HCT116 (cell line): ENCODE data around the gene LTO1.

Source experiments
- CEBPB ChIP-seq: IDR thresholded peaks from 2 replicates; pipeline ENCODE4 v1.6.1; 2012; ENCODE audit warnings: low read depth
- CTCF ChIP-seq, 3 experiments: fragments of 200-600 bp in 1 of 3; sonication (generic) in 1 of 3; IDR thresholded peaks in 2 of 3; conservative IDR thresholded peaks in 1 of 3; 2 replicates each; pipeline ENCODE4 v1.5.1; 2012 to 2017; ENCODE audit warnings: low read depth in 2 of 3, low read length in 2 of 3, antibody characterized with exemption in 1 of 3, borderline replicate concordance in 1 of 3, control low read depth in 1 of 3, mild to moderate bottlenecking in 1 of 3, mixed read lengths in 1 of 3, mixed run types in 1 of 3, moderate library complexity in 1 of 3; ENCODE audit not compliant: insufficient read depth in 1 of 3
- EZH2 ChIP-seq: fragments of 200-600 bp; sonication (generic); IDR thresholded peaks from 2 replicates; pipeline ENCODE4 v1.6.1; 2017; ENCODE audit warnings: antibody characterized with exemption, mixed run types
- POLR2A ChIP-seq: IDR thresholded peaks from 2 replicates; pipeline ENCODE4 v1.7.0; 2011; ENCODE audit warnings: borderline replicate concordance; ENCODE audit not compliant: insufficient read depth, insufficient read length; ENCODE audit errors: extremely low read depth
- POLR2AphosphoS5 ChIP-seq: IDR thresholded peaks from 2 replicates; pipeline ENCODE4 v1.6.1; 2011; ENCODE audit warnings: mild to moderate bottlenecking, low read depth, low read length, moderate library complexity
- SIN3A ChIP-seq: IDR thresholded peaks from 2 replicates; pipeline ENCODE4 v1.6.1; 2012; ENCODE audit warnings: low read depth
- TF ChIP-seq, protein P1 (sequence below): IDR thresholded peaks from 2 replicates; pipeline ENCODE4 v1.6.1; 2012
- TF ChIP-seq, protein P2 (sequence below): IDR thresholded peaks from 2 replicates; pipeline ENCODE4 v1.6.1; 2012; ENCODE audit warnings: low read depth

DNA sequence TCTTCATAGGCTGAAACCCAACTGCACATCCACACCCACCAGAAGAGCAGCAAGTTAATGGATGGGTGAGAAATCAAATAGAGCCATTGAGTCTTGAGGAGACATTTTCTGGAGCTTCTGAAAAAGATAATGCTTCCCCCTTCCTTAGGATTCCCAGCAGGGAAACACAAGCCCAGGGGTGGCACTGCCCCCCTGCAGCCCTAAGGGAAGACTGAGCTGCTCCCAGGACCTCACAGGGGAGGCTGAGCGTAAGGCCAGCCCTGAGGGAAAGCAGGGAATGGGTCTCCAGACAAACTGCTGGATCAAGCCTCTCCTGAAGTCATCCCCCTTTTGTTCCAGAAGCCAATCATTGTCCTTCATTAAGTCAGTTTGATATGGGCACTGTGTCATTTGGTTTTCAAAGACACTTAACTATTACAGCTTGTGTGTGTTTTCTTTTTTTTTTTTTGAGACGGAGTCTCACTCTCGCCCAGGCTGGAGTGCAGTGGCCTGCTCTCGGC is 15.1 kb downstream of the LTO1 start:
- TF ChIP-seq POLR2A: no peak
- TF ChIP-seq POLR2AphosphoS5: no peak
- TF ChIP-seq, protein P1, sequence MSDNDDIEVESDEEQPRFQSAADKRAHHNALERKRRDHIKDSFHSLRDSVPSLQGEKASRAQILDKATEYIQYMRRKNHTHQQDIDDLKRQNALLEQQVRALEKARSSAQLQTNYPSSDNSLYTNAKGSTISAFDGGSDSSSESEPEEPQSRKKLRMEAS: no peak
- TF ChIP-seq CTCF (IDR thresholded peaks at IDR 0.05 in 2 of 3, conservative IDR thresholded peaks at IDR 0.05 in 1 of 3; ENCODE audit: borderline replicate concordance in 1 of 3, insufficient read depth in 1 of 3, low read depth in 2 of 3, low read length in 2 of 3): no peak
- TF ChIP-seq EZH2: no peak
- TF ChIP-seq CEBPB: no peak
- no peak for TF ChIP-seq SIN3A
- TF ChIP-seq, protein P2, sequence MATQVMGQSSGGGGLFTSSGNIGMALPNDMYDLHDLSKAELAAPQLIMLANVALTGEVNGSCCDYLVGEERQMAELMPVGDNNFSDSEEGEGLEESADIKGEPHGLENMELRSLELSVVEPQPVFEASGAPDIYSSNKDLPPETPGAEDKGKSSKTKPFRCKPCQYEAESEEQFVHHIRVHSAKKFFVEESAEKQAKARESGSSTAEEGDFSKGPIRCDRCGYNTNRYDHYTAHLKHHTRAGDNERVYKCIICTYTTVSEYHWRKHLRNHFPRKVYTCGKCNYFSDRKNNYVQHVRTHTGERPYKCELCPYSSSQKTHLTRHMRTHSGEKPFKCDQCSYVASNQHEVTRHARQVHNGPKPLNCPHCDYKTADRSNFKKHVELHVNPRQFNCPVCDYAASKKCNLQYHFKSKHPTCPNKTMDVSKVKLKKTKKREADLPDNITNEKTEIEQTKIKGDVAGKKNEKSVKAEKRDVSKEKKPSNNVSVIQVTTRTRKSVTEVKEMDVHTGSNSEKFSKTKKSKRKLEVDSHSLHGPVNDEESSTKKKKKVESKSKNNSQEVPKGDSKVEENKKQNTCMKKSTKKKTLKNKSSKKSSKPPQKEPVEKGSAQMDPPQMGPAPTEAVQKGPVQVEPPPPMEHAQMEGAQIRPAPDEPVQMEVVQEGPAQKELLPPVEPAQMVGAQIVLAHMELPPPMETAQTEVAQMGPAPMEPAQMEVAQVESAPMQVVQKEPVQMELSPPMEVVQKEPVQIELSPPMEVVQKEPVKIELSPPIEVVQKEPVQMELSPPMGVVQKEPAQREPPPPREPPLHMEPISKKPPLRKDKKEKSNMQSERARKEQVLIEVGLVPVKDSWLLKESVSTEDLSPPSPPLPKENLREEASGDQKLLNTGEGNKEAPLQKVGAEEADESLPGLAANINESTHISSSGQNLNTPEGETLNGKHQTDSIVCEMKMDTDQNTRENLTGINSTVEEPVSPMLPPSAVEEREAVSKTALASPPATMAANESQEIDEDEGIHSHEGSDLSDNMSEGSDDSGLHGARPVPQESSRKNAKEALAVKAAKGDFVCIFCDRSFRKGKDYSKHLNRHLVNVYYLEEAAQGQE: no peak
